Embryonic facial prominence (tissue), 1 donor: ENCODE results near the gene LSM14B.

Source experiments
- DNase-seq: peaks from one replicate; pipeline ENCODE4 v3.0.0-alpha.2; 2016; ENCODE audit errors: extremely low spot score

The LSM14B gene

GRCh38 chr20:62132421-62132820 is 10.1 kb downstream of the LSM14B start:
- DNase-seq, result no peak

GRCh38 chr20:62133051-62133845 is 11.0 kb downstream of the LSM14B start:
- no peak for DNase-seq

GRCh38 chr20:62133864-62134263 is 11.6 kb downstream of the LSM14B start:
- DNase-seq, result no peak

- DNase-seq, result no peak
Measured at GRCh38 chr20:62134735-62135231, 12.5 kb downstream of the LSM14B start.

- no peak for DNase-seq
Measured at GRCh38 chr20:62135573-62136266, 13.4 kb downstream of the LSM14B start.

- no peak for DNase-seq
Measured at GRCh38 chr20:62136283-62137091, 14.2 kb downstream of the LSM14B start.

- no peak for DNase-seq
Measured at GRCh38 chr20:62137092-62137384, 14.8 kb downstream of the LSM14B start.

GRCh38 chr20:62137478-62138203 is 15.4 kb downstream of the LSM14B start:
- no peak for DNase-seq

- no peak for DNase-seq
Measured at GRCh38 chr20:62138204-62138543, 15.9 kb downstream of the LSM14B start.

GRCh38 chr20:62138912-62139311 is 16.6 kb downstream of the LSM14B start:
- no peak for DNase-seq

- DNase-seq, result no peak
Measured at GRCh38 chr20:62139636-62140035, 17.4 kb downstream of the LSM14B start.

- no peak for DNase-seq
Measured at GRCh38 chr20:62141043-62141396, 18.7 kb downstream of the LSM14B start.

GRCh38 chr20:62141397-62142251 is 19.3 kb downstream of the LSM14B start:
- no peak for DNase-seq

- DNase-seq, result no peak
Measured at GRCh38 chr20:62142252-62143080, 20.2 kb downstream of the LSM14B start.

GRCh38 chr20:62143081-62143956 is 21.0 kb downstream of the LSM14B start, which contains the start of the genes PSMA7 and SS18L1:
Gene PSMA7 (minus strand): TSS chr20:62143394. CDS start chr20:62143303, 91 bp downstream.
Gene SS18L1 (plus strand): TSS chr20:62143769. CDS start chr20:62143821, 52 bp downstream.
- DNase-seq, result peak; percentile 57

GRCh38 chr20:62143957-62144825 is 21.9 kb downstream of the LSM14B start:
- no peak for DNase-seq

GRCh38 chr20:62145688-62146018 is 23.4 kb downstream of the LSM14B start:
- DNase-seq, result no peak
